ENCODE data around the gene WDR70. TPM values are rescaled to one million over a fixed set of nuclear protein-coding genes. Genes with fewer than 3 reads are reported as not detected.

The WDR70 gene
- total and polyA plus RNA-seq, 2 of the 8 experiments (the other 6 are each of a cell fraction or from before 2014, with no cell fraction given) = 10.6 to 37.4 TPM

DNA sequence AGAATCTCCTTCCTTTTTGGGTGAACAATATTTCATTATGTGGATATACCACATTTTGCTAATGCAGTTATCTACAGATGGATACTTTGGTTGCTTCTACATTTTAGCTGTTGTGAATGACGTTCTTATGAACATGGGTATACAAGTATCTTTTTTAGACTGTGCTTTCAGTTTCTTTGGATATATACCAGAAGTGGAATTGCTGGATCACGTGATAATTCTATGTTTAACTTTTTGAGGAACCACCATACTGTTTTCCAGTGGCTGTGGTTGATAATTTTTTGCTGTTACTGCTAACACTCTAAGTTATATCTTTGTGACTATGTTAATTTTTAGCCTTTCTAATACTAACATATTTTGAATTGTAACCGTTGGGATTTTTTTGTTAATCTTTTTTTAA lies 12.5 kb downstream of the WDR70 start:
- H3K14ac ChIP-seq (ENCODE audit: insufficient read length) = no peak overlapping the region
- H2BK15ac ChIP-seq (ENCODE audit: low read length) = no peak overlapping the region
- H4K8ac ChIP-seq (ENCODE audit: extremely low read depth, insufficient read depth, low read length) = no peak overlapping the region
- no peak overlapping the region for H3K4ac ChIP-seq (replicated peaks; ENCODE audit: insufficient read length, low read depth, low read length)
- 86% methylated on average over 3 of the region's 3 CpGs; no CpG with 5 or more reads in 1 of the 2 experiments for WGBS, 2 experiments (ENCODE audit: extremely low coverage in 1 of 2, insufficient coverage in 1 of 2, insufficient read length in 1 of 2, insufficient replicate concordance in 2 of 2, low coverage in 1 of 2, low lambda C conversion rate in 2 of 2, missing lambda C conversion rate in 1 of 2)
- no peak overlapping the region for H3K23ac ChIP-seq (ENCODE audit: insufficient read length)
- H3K27me3 ChIP-seq (replicated peaks in 1 of 4; ENCODE audit: control insufficient read depth in 3 of 4, extremely low read depth in 1 of 4, insufficient read depth in 3 of 4, low read length in 3 of 4) = no peaks in the 10 kb centered on the region
- no peak overlapping the region for H2AFZ ChIP-seq (ENCODE audit: low read length)
- no peak overlapping the region for H2AK5ac ChIP-seq (ENCODE audit: low read depth, low read length)
- H3K9ac ChIP-seq (replicated peaks in 1 of 4; ENCODE audit: extremely low read depth in 1 of 4, low read depth in 3 of 4, low read length in 3 of 4) = no peak overlapping the region
- H2BK20ac ChIP-seq (ENCODE audit: low read length) = no peak overlapping the region
- no peaks in the 10 kb centered on the region for H3K79me1 ChIP-seq (ENCODE audit: low read depth, low read length)
- no peaks in the 10 kb centered on the region for H3K79me2 ChIP-seq (ENCODE audit: control insufficient read depth in 1 of 2, insufficient read depth in 2 of 2, low read length in 2 of 2)
- no peak overlapping the region for H3K56ac ChIP-seq (replicated peaks; ENCODE audit: insufficient read length, low read depth, low read length)
- no peaks in the 10 kb centered on the region for H4K20me1 ChIP-seq (replicated peaks in 1 of 2; ENCODE audit: control insufficient read depth in 1 of 2, insufficient read depth in 2 of 2, low read length in 2 of 2)
- H2BK120ac ChIP-seq (replicated peaks; ENCODE audit: low read depth, low read length) = no peak overlapping the region
- FAIRE-seq (no peak), DNase-seq (ENCODE audit: low read depth in 1 of 2, low spot score in 2 of 2) (no peak)
- H3K23me2 ChIP-seq (ENCODE audit: low read depth, low read length) = no peaks in the 10 kb centered on the region
- no peak overlapping the region for H2BK5ac ChIP-seq (ENCODE audit: low read depth, low read length)
- no peaks in the 10 kb centered on the region for H3K9me3 ChIP-seq (ENCODE audit: insufficient read depth in 2 of 2, low read depth in 1 of 2, low read length in 1 of 2)
- CTCF ChIA-PET (ENCODE audit: partially characterized antibody) = no interaction called here
- POLR2A ChIA-PET (ENCODE audit: partially characterized antibody) = interaction anchor here (1.3 kb wide), 1 partner anchor 12 kb away, joined by 4 read pairs; the partner anchor contains the start of gene WDR70
- H2BK12ac ChIP-seq (ENCODE audit: low read depth, low read length) = no peak overlapping the region
- no peaks in the 10 kb centered on the region for H3K4me1 ChIP-seq (replicated peaks in 1 of 4; ENCODE audit: control insufficient read depth in 3 of 4, insufficient read depth in 4 of 4, low read length in 3 of 4)
- no peak overlapping the region for H3K4me2 ChIP-seq (ENCODE audit: insufficient read depth in 1 of 2, low read depth in 2 of 2, low read length in 2 of 2)
- H3K36me3 ChIP-seq (ENCODE audit: control insufficient read depth in 2 of 4, insufficient read depth in 4 of 4, low read length in 3 of 4) = peaks cover 0 to 2% (median 0%) of the 10 kb centered on the region in 4 experiments; a peak in 3 of 8 replicates
- no peak overlapping the region for H4K91ac ChIP-seq (replicated peaks; ENCODE audit: insufficient read length, low read length)
- H3K27ac ChIP-seq (ENCODE audit: low read depth, low read length) = no peak overlapping the region
- H3K18ac ChIP-seq (ENCODE audit: extremely low read depth, low read length) = no peak overlapping the region
- H3K4me3 ChIP-seq (ENCODE audit: extremely low read depth in 1 of 4, insufficient read depth in 2 of 4, low read depth in 3 of 4, low read length in 4 of 4) = no peak overlapping the region
- no peak overlapping the region for H4K5ac ChIP-seq (ENCODE audit: insufficient read length, low read depth, low read length)
- TF ChIP-seq TCF12 (IDR thresholded peaks at IDR 0.05; ENCODE audit: low read depth, low read length) (no peak), POLR2A (IDR thresholded peaks at IDR 0.05; ENCODE audit: control extremely low read depth in 1 of 2, low read depth in 2 of 2, low read length in 2 of 2) (no peak), TBP (IDR thresholded peaks at IDR 0.05; ENCODE audit: low read depth, low read length) (no peak), SP1 (IDR thresholded peaks at IDR 0.05; ENCODE audit: low read depth, low read length) (no peak), SUZ12 (IDR thresholded peaks at IDR 0.05; ENCODE audit: low read length) (no peak), GABPA (IDR thresholded peaks at IDR 0.05; ENCODE audit: borderline replicate concordance, insufficient read depth, low read length) (no peak)
